CD4-positive, alpha-beta T cell (primary cell): ENCODE measurements around the gene CARS2. TPM values are rescaled to one million over a fixed set of nuclear protein-coding genes. Genes with fewer than 3 reads are reported as not detected.

Source experiments
- ATAC-seq: fragments of 200-7000 bp; cut with Tn5 transposase; one replicate; pipeline ENCODE4 v1.10.0; 2022; ENCODE audit warnings: mild to moderate bottlenecking; ENCODE audit not compliant: poor library complexity
- CTCF ChIA-PET: fragments of 350-600 bp; sonication (Branson Sonifier 250); formaldehyde crosslinking; loops from one replicate; lab custom pipeline; 2021; ENCODE audit warnings: antibody characterized with exemption, inconsistent platforms; lab: Charles Lee
- POLR2A ChIA-PET: fragments of 350-600 bp; sonication (Branson Sonifier 250); formaldehyde crosslinking; loops from one replicate; lab custom pipeline; 2021; ENCODE audit warnings: antibody characterized with exemption, inconsistent platforms; lab: Charles Lee
- DNase-seq, 14 experiments: peaks; one replicate each; pipeline ENCODE4 v3.0.0-alpha.2; 2013 to 2020; ENCODE audit warnings: mixed read lengths in 2 of 14
- H3K27ac ChIP-seq, 2 donors: one replicate each; pipeline versions ENCODE4 v1.5.1 to v1.7.0; 2013; ENCODE audit warnings: low read length in 2 of 2, low read depth in 1 of 2, mild to moderate bottlenecking in 1 of 2
- H3K27me3 ChIP-seq, 2 experiments: 1 replicate in 1 of 2; 2 replicates in 1 of 2; pipeline versions ENCODE4 v1.6.1 to v1.7.0; 2013; ENCODE audit warnings: low read length in 2 of 2, control low read depth in 1 of 2, mild to moderate bottlenecking in 1 of 2, moderate library complexity in 1 of 2; ENCODE audit not compliant: insufficient read depth in 2 of 2, control insufficient read depth in 1 of 2
- H3K36me3 ChIP-seq: one replicate; pipeline ENCODE4 v1.6.1; 2013; ENCODE audit warnings: low read length, control low read depth; ENCODE audit not compliant: insufficient read depth
- H3K4me1 ChIP-seq: one replicate; pipeline ENCODE4 v1.6.1; 2013; ENCODE audit warnings: low read length, control low read depth; ENCODE audit not compliant: insufficient read depth
- H3K4me3 ChIP-seq: one replicate; pipeline ENCODE4 v1.5.1; 2013; ENCODE audit warnings: mild to moderate bottlenecking, low read length, moderate library complexity
- H3K9me3 ChIP-seq, 2 experiments: 1 replicate in 1 of 2; 2 replicates in 1 of 2; pipeline versions ENCODE4 v1.6.1 to v1.7.0; 2013; ENCODE audit warnings: low read length in 2 of 2, mild to moderate bottlenecking in 2 of 2, control low read depth in 1 of 2, moderate library complexity in 1 of 2; ENCODE audit not compliant: control insufficient read depth in 1 of 2, insufficient read depth in 1 of 2
- H3K27ac Mint-ChIP-seq: one replicate; pipeline ENCODE4 v1.8.0; 2020; ENCODE audit warnings: mixed read lengths
- H3K27me3 Mint-ChIP-seq: one replicate; pipeline ENCODE4 v1.8.0; 2021; ENCODE audit warnings: mixed read lengths
- H3K36me3 Mint-ChIP-seq: one replicate; pipeline ENCODE4 v1.8.0; 2021; ENCODE audit warnings: low read depth, mixed read lengths
- H3K4me1 Mint-ChIP-seq: one replicate; pipeline ENCODE4 v1.8.0; 2021; ENCODE audit warnings: low read depth, mixed read lengths
- H3K4me3 Mint-ChIP-seq: one replicate; pipeline ENCODE4 v1.8.0; 2020; ENCODE audit warnings: mild to moderate bottlenecking, mixed read lengths
- H3K9me3 Mint-ChIP-seq: one replicate; pipeline ENCODE4 v1.8.0; 2020; ENCODE audit warnings: mixed read lengths
- CTCF ChIP-seq: fragments of 200-600 bp; IDR thresholded peaks from one replicate; pipeline ENCODE4 v1.8.0; 2022; ENCODE audit warnings: antibody characterized with exemption, mild to moderate bottlenecking
- intact Hi-C, 2 experiments: fragments of 100-400 bp; cut with DNase I in 1 of 2; cut with micrococcal nuclease in 1 of 2; formaldehyde crosslinking; loops; one replicate each; pipeline versions ENCODE4 v1.15.1 to v1.9.0; 2023 to 2025; cut with DNase I, micrococcal nuclease
- total RNA-seq, 174 experiments: library from RNA in 2 of 174; stranded (reverse) in 2 of 174; gene quantifications; one replicate each; pipeline ENCODE4 v1.2.3 and lab custom pipeline; 2021 to 2026

The CARS2 gene
- total RNA-seq, 2 experiments from 2014 or later = 50.2 to 56.5 TPM

DNA sequence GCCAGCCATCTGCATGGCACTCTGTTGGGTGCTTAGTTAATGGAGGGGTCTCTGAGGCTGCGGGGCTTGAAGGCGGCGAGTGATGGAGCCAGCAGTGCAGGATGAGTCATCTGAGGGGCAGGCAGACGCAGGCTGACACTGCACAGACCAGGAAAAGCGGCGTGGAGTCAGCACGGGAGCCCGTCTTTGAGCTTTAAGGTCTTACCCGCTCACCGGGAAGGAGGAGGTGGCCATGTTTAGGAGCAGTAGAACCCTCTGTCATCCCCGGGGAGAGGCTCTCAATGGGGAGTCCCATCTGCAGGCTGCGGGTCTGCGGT lies 77.5 kb downstream of the CARS2 start:
- H3K27ac ChIP-seq = no peak overlapping the region
- H3K36me3 Mint-ChIP-seq = peaks cover 76% of the 10 kb centered on the region
- ATAC-seq (no peak), DNase-seq (no peak)
- no peaks in the 10 kb centered on the region for H3K27me3 Mint-ChIP-seq
- ChIA-PET CTCF (no interaction called here), POLR2A (interaction anchor here (0.9 kb wide), 1 partner anchor 12 kb away, joined by 4 read pairs; no protein-coding TSS in a partner anchor)
- H3K27me3 ChIP-seq = no peaks in the 10 kb centered on the region
- intact Hi-C loops = no loop called here
- H3K4me3 Mint-ChIP-seq = no peak overlapping the region
- H3K9me3 ChIP-seq = no peaks in the 10 kb centered on the region
- no peak for TF ChIP-seq CTCF
- H3K4me3 ChIP-seq = no peak overlapping the region
- no peaks in the 10 kb centered on the region for H3K9me3 Mint-ChIP-seq
- peaks cover 62% of the 10 kb centered on the region for H3K36me3 ChIP-seq
- peaks cover 38% of the 10 kb centered on the region for H3K4me1 Mint-ChIP-seq
- peak overlapping the region; percentile 47 for H3K27ac Mint-ChIP-seq
- H3K4me1 ChIP-seq = peaks cover 7% of the 10 kb centered on the region

GRCh38 chr13:110627761-110628476 lies 78.0 kb downstream of the CARS2 start:
- no peaks in the 10 kb centered on the region for H3K27me3 ChIP-seq
- no peak overlapping the region for H3K27ac ChIP-seq
- CTCF ChIA-PET = no interaction called here
- no peaks in the 10 kb centered on the region for H3K9me3 ChIP-seq
- no peak for TF ChIP-seq CTCF
- H3K4me1 Mint-ChIP-seq = peaks cover 40% of the 10 kb centered on the region
- DNase-seq (no peak), ATAC-seq (no peak)
- no peaks in the 10 kb centered on the region for H3K27me3 Mint-ChIP-seq
- peaks cover 66% of the 10 kb centered on the region for H3K36me3 ChIP-seq
- H3K9me3 Mint-ChIP-seq = no peaks in the 10 kb centered on the region
- no peak overlapping the region for H3K4me3 ChIP-seq
- peaks cover 7% of the 10 kb centered on the region for H3K4me1 ChIP-seq
- intact Hi-C loops = no loop called here
- peaks cover 81% of the 10 kb centered on the region for H3K36me3 Mint-ChIP-seq
- no peak overlapping the region for H3K4me3 Mint-ChIP-seq
- POLR2A ChIA-PET = interaction anchor here (0.9 kb wide), 1 partner anchor 11 kb away, joined by 4 read pairs; no protein-coding TSS in a partner anchor
- H3K27ac Mint-ChIP-seq = peak overlapping the region; percentile 47

GRCh38 chr13:110627351-110627750 lies 78.6 kb downstream of the CARS2 start:
- peaks cover 72% of the 10 kb centered on the region for H3K36me3 ChIP-seq
- peaks cover 85% of the 10 kb centered on the region for H3K36me3 Mint-ChIP-seq
- H3K27me3 ChIP-seq = no peaks in the 10 kb centered on the region
- intact Hi-C loops = no loop called here
- TF ChIP-seq CTCF = no peak
- no peak overlapping the region for H3K4me3 Mint-ChIP-seq
- ChIA-PET CTCF (no interaction called here), POLR2A (no interaction called here)
- no peak overlapping the region for H3K4me3 ChIP-seq
- ATAC-seq (no peak), DNase-seq (no peak)
- H3K27me3 Mint-ChIP-seq = no peaks in the 10 kb centered on the region
- H3K27ac Mint-ChIP-seq = no peak overlapping the region
- no peaks in the 10 kb centered on the region for H3K9me3 Mint-ChIP-seq
- no peaks in the 10 kb centered on the region for H3K9me3 ChIP-seq
- peaks cover 45% of the 10 kb centered on the region for H3K4me1 Mint-ChIP-seq
- no peak overlapping the region for H3K27ac ChIP-seq
- peaks cover 7% of the 10 kb centered on the region for H3K4me1 ChIP-seq
